Stimulated activated CD4-positive, alpha-beta T cell treated with anti-CD3 and anti-CD28 coated beads, Interleukin-4, amount 100 ng/mL, for 48 hours (primary cell): ENCODE data around the gene ZNF200.
"Not testable (repeated sequence)": the region's sequence is repeated elsewhere in the genome, so short reads cannot be mapped to it uniquely, and the experiment has no call there.

Source experiments
- DNase-seq, 2 donors: peaks; one replicate each; pipeline ENCODE4 v3.0.0-alpha.2; 2020; ENCODE audit warnings: low read depth in 2 of 2

ZNF200 gene, protein sequence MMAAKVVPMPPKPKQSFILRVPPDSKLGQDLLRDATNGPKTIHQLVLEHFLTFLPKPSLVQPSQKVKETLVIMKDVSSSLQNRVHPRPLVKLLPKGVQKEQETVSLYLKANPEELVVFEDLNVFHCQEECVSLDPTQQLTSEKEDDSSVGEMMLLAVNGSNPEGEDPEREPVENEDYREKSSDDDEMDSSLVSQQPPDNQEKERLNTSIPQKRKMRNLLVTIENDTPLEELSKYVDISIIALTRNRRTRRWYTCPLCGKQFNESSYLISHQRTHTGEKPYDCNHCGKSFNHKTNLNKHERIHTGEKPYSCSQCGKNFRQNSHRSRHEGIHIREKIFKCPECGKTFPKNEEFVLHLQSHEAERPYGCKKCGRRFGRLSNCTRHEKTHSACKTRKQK

DNA sequence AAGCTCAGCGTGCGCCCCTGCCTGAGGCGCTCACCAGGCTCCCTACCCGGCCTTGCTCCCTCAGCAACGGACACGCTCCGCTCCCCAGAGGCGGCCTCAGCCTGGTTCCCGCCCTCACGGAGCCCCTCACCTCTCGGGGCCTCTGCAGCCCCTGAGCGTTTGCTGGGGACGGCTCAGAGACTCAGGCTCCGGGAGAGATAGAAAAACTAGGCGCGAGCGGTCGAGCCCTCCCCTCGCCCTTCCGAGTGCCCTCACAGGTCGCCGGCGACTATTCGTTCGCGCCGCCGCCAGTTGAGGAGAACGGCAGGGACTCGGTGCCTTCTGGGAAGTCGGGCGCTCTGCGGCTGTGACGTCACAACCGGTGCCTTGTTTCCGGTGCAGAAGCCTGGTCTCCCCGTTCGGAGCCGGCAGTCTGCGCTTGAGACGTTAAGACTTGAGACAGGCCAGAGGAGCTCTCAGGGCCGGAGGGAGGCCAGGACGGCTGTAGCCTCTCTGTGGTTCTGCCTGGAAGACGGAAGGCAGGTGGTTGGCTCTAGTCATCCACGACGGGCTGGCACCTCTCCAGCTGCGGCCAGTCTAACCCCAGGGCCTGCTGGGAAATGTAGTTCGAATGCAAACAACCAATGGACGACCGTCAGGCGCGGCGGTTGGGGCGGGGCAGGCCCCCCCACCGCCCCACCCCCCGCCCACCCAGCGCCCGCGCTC, at the start of gene ZNF200:
ZNF200 (minus strand) TSS at position 302 of the 705 bp plus-strand sequence. CDS start 1,403 bp downstream, outside the sequence.
- DNase-seq: peak; percentile 92 to 93

DNA sequence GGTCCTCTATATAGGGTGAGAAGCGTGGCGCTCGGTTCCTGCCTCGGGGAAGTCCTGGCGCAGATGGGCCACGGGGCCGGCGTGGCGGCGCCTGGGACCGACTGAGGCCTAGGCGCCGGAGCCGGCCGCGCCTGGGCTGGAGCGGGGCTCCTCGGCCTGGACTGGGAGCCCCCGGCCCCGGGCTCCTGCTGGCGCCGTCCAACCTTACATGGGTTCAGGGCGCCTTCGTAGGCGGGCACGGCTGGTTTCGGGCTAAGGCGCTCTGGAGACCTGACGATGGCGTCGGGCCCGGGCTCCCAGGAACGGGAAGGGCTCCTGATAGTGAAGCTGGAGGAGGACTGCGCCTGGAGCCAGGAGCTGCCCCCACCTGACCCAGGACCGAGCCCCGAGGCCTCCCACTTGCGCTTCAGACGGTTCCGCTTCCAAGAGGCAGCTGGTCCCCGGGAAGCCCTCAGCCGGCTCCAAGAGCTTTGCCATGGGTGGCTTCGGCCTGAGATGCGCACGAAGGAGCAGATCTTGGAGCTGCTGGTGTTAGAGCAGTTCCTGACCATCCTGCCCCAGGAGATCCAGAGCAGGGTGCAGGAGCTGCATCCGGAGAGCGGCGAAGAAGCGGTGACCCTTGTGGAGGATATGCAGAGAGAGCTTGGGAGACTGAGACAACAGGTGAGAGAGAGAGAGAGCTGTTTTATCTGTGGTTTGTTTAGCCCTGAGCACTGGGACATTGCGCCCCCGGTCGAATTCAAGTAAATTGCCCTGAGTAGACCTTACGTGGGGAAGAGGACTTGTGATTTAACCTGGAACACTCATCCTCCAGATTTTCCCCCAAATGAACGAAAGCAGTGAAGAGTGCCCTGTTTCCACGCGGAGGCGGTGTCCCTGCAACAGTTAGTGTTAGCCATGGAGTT, 48.8 kb upstream of the ZNF200 start:
- no peak for DNase-seq

DNA sequence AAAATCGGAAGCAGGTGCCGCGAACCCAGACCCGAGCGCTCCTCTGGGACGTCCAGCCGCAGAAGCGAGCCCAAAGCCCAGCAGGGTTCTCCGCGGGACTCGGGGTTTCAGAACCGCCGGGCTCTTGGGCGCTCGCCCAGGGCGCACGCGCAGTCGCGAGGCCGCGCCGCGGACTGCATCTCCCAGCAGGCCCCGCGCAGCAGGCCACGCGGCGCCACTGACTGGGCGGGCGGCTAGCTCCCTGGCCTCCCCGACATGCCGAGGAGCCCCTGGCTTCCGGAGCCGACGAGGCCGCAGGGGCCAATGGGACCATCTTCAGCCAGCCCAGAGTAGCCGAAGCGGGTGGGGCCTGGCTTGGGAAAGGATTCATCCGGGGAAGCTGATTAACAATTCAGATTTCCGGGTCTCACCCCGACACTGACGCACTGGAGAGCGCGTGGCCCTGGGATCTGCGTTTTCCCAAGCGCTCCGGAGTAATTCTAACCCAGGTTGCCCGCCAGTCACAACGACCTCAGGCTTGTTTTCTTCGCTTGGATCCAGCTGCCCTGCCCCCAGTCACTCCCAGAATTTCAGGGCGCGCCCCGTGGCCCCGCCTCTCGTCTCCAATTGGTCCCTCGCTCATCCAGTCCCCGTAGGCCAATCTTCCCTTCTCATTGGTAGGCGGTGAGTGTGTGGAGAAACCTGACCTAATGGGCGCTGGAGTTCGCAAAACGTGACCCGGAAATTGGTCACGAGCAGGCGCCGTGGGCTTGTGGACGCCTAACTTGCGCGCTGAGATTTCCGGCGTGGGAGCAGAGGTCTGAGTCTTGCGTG, 48.0 kb upstream of the ZNF200 start, which contains the start of gene ZNF263:
ZNF263 (plus strand) TSS at position 762 of the 813 bp plus-strand sequence. CDS start 328 bp downstream, outside the sequence.
- peak; percentile 86 to 91 for DNase-seq

DNA sequence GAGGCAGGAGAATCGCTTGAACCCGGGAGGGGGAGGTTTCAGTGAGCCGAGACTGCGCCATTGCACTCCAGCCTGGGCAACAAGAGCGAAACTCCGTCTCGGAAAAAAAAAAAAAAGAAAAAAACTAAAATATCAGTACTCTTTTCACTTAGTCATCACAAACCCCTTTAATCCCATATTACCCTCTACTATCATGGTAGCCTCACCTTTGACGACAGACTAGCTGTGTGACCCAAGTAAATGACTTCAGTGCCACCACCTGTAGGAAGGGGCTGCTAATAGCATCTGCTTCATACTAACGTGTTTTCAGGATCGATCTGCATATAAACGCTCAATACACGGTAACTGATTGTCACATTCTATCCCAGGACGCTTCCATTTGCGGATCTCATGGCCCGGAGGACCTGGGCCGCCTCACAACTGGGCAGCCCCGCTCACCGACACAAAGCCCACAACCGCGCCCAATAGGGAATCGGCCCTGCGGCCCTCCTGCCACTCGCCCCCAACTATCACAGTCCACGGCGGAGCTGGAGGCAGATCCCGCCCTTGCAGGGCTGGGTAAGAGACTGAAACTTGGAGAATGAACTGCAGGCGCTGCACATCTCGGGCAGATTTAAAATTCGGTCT, 47.3 kb upstream of the ZNF200 start:
- no peak for DNase-seq

DNA sequence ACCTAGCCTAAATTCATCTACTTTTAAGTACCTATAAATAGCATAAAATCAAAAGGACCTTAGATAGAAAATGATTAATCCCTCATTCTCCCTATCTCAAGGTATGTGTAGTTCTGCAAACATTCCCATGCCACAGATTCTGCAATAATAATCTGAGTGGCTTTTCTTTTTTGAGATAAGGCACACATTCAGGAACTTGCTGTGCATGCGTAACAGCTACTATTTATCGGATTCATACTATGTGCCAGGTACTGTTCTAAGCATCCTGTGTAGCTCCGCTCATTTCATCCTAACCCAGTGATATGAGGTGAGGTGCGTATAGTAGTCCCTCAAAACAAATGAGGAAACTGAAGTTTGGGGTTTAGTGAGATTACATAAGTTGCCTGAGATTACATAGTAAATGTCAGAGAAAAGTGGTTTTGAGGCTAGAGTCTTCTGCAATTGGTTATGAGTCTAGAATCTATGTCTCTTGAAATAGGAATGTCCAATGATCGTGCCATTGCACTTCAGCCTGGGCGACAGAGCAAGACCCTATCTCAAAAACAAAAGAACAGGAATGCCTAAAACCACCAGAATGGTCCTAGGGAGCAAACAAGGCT, 46.4 kb upstream of the ZNF200 start:
- no peak for DNase-seq

DNA sequence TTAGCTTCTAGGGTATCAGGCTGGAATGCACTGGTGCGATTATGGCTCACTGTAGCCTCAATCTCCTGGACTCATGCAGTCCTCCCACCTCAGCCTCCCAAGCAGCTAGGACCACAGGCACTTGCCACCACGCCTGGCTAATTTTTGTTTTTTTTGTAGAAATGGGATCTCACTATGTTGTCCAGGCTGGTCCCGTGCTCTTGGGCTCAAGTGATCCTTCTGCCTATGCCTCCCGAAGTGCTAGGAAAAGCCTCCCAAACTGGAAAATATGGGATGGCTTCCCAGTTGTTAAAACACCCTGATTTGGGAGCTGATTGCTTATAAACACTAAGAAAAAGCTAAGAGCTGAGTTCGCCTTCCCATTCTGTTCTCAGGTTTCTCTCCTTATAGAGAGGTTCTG, 41.7 kb upstream of the ZNF200 start:
- DNase-seq: no peak

DNA sequence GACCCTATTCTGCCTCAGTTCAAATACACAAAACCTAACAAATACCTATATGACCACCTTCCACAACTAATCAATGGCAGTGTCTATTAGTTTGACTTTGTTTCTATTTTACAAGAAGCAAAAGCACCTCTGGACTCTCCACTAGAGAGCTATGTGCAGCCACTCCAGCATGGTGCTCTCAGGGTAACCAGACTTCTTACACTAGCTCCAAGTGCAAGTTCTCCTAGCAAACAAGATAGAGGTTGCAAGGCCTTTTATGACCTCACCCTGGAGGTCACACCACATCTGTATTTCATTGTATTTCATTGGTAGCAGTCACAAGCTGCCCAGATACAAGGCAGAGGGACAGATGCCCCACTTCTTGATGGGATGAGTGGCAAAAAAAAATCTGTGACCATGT, 40.0 kb upstream of the ZNF200 start:
- DNase-seq: no peak

DNA sequence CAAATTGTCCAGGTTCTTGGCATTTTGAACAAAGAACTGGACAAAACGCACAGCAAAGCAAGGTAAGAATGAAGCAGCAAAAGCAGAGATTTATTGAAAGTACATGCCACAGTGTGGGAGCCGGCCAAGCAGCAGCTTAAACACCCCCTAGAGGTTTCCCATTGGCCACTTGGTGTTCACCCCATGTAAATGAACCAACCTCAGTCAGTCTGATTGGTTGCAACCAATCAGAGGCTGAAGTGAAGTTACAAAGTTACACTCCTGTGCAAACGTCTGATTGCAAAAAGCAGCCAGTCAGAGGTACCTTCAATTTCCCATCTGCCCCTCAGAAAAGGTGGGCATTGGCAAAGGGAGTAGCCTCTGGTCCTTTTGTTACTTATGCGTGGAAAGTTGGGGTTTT, 39.5 kb upstream of the ZNF200 start:
- no peak for DNase-seq

DNA sequence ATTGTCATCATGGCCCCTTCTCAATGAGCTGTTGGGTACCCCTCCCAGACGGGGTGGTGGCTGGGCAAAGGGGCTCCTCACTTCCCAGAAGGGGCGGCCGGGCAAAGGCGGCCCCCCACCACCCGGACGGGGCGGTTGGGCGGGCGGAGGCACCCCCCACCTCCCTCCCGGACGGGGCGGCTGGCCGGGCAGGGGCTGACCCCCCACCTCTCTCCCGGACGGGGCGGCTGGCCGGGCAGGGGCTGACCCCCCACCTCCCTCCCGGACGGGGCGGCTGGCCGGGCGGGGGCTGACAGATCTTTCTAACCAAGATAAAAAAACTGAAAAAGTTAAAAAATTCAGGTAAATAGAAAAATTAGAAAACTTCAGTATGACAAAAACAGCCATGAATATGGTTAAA, 36.3 kb upstream of the ZNF200 start:
- not testable (repeated sequence) for DNase-seq

DNA sequence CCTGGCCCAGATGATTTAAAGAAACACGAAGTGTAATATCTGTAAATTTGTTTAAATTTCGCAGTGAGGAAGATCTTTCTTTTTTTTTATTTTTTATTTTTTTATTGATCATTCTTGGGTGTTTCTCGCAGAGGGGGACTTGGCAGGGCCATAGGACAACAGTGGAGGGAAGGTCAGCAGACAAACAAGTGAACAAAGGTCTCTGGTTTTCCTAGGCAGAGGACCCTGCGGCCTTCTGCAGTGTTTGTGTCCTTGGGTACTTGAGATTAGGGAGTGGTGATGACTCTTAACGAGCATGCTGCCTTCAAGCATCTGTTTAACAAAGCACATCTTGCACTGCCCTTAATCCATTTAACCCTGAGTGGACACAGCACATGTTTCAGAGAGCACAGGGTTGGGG, 35.8 kb upstream of the ZNF200 start:
- DNase-seq: not testable (repeated sequence)

DNA sequence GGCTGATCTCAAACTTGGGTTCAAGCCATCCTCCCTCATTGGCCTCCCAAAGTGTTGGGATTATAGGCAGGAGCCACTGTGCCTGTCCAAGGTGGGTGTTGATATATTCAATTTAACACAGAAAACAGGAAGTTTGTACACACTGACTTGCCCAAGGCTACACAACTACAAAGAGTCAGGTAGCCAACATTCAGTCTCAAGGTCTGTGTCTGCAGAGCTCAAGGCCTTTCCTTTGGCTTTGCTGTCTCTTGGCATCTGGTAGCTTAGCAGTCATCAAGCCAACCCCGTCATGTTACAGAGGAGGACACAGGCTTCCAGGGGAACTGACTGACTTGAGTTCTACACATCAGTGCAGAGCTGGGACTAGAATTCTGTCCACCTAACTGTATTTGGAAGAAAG, 33.3 kb upstream of the ZNF200 start:
- no peak for DNase-seq

DNA sequence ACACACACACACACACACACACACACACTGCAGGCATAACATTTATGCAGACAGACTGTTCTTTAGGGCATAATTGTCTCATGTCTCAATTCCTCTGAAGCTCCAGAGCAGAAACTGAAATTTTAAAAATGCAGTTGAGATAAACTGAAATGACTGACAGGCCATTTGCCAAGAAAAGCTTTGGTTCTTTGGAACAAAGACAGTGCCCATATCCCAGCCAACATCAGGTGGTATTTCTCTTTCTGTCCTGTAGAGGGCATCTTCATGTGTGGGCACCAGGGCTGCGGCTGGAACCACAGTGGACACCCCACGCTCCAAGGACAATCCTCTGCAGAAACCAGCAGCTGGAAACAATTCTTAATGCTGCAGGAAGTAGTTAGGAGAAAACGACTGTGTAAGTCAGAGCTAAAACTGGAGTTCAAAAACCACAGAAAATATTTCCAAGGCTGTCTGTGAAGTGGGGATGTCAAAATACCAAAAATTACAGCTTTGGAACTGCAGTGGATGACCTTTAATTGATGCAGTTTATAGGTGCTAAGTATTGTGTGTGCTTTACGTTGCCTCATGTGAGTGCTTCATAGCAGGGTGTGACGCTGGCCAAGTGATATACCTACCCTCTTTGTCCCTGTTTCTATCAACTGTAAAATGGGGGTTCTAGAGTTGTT, 32.0 kb upstream of the ZNF200 start:
- DNase-seq: no peak

DNA sequence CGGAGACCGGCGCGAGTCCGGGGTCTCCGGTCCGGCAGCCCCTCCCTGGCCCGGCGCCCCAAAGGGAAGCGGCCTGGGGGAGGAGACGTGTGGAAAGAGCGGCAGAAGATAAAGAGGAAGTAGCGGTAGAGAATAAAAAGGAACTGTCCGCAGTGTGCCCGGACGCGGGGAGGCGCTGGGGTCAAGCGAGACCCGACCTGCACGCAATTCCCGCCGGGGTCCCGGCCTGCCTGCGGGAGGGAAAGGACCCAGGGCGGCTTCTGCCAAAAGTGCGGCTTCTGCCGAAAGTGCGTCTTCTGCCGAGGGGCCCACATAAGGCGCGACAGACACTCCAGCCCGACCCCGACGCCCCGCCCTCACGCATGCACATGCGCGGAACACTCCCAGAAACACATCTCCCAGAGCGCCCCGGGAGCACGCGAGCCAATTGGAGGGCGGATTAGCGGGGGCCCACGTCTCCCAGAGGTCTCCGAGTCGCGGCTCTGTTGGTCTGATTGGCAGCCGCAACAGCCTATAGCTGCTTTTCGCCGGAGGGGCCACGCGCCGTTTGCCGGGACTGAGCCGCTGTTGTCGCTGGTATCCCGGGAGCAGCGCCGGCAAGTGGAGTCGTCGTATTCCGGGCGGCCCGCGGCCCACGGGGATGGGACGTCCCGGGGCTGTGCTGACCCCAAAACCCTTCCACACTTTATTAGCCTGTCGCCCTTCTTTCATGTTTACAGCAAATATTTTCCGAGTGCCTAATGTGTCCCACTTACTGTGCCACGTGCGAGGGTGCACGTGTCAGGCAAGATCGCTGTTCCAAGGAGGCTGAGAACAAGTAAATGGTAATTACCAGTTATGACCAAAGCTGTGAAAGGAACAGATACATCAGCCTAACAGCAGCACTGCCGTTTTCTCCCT, 29.4 kb upstream of the ZNF200 start:
- DNase-seq: peak; percentile 97 to 99

DNA sequence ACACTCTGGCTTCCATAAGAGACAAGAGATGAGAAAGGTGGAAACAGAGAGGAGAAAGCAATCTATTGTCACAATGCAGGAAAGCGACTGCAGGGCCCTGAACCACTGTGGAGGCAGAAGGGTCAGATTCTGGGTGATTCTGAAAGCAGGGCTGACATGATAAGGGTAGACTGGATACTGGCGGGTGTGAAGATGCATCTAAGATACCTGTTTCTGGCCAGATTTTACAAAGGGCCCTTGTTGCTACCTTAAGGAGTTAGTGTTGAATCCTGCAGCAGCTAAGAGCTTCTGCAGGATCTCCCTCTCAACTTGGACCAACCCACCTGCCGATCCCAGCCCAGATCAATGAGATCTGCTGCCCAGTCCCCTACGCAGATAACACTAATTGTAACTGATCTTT, 27.6 kb upstream of the ZNF200 start:
- DNase-seq: no peak

DNA sequence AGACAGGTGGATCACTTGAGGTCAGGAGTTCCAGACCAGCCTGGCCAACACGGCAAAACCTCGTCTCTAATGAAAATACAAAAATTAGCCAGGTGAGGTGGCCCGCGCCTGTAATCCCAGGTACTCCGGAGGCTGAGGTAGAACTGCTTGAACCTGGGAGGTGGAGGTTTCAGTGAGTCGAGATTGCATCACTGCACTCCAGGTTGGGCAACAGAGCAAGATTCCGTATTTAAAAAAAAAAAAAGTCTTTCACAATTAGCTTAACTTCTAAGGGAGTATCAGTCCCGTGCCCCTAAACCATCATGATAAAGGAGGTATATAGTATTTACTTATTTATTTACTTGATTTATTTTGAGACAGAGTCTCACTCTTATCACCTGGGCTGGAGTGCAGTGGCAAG, 24.9 kb upstream of the ZNF200 start:
- no peak for DNase-seq

DNA sequence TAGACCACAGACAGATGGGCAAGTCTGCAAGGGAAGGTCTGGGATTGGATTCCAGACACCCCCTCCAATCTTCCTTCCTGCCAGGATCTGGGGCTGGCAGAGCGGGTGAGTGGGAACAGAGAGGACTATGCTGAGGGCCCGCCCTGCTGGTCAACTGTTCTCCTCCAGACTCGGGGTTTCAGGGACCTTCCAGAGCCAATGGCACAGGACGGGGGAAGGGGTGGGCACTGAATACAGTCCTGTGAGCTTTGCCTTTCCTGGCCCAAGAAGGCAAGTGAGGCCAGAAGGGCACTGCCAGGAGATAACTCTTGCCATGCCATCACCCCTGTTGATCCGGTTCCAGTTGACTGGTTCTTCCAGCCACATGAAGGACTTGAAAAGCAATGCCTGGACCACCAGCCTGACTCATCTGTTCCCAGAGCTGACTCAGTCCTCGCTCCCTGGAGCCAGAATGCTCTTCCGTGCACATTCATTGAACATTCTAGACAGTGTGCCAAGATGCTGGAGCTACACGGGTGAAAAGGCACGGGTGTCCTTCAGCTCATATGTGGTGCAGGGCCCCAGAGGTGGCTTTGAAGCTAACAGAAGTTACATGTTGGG, 22.0 kb upstream of the ZNF200 start:
- DNase-seq: no peak

DNA sequence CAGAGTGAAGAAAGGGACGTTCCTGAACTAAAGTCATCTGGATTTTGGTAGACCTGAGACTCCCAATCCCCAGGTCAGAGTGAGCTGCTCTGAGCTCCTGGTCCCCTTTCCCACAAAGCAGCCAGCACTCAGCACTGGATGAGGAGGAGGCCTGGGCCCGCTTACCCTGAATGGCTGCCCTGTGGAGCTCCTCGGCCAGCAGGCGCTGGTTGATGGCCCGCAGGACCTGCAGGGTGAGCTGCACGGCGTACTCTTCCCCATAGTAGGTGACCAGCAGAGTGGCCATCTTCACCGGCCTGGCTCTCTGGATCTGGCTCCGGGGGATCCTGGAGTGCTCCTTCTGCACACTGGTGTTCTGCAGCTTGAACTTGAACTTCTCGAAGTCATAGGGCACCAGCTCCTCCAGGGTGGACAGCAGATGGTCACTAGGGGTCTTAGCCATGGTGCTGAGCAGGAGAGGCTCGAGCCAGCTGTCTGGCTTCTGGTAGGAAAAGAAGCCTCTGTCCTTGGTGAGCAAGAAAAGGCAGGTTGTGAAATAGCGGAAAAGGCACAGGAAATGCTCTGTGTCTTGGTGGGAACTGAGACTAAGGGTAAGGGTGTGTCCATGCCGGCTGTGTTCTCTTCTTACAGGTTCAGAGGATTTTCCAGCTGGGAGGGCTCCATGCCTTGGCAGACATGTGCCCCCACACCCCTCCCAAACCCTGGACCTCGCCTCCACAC, 21.3 kb upstream of the ZNF200 start, which contains the start of gene MEFV:
MEFV (minus strand) TSS at position 488 of the 720 bp plus-strand sequence; CDS start at position 442, 46 bp downstream.
- no peak for DNase-seq
